Hematopoietic multipotent progenitor cell treated with erythropoietin and hydrocortisone succinate and interleukin-3 and kit ligand, for 15 days (in vitro differentiated cells): ENCODE data around the gene TRIM45.
"Not testable (repeated sequence)": the region's sequence is repeated elsewhere in the genome, so short reads cannot be mapped to it uniquely, and the experiment has no call there.

ENCODE experiments used
- DNase-seq: peaks from one replicate; pipeline ENCODE4 v3.0.0-alpha.2; 2015; ENCODE audit warnings: low spot score

The TRIM45 gene, protein sequence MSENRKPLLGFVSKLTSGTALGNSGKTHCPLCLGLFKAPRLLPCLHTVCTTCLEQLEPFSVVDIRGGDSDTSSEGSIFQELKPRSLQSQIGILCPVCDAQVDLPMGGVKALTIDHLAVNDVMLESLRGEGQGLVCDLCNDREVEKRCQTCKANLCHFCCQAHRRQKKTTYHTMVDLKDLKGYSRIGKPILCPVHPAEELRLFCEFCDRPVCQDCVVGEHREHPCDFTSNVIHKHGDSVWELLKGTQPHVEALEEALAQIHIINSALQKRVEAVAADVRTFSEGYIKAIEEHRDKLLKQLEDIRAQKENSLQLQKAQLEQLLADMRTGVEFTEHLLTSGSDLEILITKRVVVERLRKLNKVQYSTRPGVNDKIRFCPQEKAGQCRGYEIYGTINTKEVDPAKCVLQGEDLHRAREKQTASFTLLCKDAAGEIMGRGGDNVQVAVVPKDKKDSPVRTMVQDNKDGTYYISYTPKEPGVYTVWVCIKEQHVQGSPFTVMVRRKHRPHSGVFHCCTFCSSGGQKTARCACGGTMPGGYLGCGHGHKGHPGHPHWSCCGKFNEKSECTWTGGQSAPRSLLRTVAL

DNA sequence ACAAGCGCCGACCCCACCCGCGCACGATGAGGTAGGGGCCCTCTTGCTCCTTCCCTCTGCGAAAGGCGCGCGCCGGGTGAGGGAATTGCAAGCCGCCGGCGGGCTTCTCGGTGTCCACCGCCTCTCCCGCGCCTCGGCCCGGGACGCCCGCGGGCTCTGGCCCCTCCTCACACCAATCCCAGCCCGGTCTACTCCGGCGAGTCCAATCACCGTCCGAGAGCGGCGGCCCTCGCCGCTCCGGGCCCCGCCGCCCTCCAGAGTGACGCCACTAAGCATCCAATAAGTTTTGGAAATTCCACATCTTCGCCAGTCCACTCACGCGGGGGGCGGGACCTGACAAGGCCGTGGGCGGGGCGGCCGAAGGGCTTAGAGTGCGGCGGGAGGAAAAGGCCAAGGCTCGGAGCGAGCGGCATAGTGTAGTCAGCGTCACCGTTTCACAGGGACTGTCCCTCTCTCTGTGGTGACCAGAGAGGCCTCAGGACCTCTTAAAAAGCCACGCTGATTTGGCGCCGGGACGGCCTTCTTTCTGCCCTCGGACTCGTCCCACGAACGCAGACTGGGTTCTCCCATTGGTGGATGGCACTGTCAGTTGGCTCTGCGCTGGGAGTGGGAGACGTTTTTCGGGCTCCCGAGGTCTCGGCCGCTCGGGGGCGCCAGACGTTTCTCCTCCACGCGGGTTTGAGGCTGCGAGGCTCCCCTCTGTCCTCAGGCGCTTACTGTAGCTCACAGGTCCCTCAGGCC is at the start of gene TRIM45:
TSS of gene TRIM45 (minus strand) at position 161 of the 741 bp plus-strand sequence. CDS start 548 bp downstream, outside the sequence.
- DNase-seq = peak; percentile 88

DNA sequence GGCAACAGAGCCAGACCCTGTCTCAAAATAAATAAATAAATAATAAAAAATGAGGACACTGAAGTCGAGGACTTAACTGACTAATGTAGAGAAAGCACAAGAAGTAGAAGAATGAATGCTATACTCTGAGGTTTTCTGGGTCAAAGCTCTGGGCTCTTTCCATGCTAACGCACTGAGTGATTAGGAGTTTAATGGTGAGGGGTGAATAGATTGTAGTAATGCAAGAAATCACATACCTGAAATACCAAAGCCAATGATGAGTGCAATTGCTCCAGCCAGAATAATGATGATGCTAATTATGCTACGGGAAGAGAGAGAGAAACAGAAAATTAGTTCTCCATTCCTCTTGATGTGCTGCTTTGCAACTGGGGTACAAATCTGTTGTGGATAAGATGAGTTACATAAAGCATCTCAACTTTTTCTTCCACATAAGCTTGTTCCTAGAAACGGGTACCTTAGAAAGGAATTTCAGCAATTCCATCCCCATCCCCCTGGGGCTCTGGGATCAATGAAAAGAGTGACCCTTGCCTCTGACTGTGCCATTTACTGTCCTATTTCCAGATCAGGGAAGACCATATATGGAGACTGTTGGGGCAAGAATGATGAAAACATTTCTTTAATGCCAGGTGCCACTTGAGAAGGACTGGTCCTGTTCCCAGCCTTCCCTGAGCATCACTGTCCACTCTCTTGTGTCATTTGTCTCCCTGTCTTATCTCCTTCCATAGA is 48.5 kb upstream of the TRIM45 start:
- DNase-seq = no peak

DNA sequence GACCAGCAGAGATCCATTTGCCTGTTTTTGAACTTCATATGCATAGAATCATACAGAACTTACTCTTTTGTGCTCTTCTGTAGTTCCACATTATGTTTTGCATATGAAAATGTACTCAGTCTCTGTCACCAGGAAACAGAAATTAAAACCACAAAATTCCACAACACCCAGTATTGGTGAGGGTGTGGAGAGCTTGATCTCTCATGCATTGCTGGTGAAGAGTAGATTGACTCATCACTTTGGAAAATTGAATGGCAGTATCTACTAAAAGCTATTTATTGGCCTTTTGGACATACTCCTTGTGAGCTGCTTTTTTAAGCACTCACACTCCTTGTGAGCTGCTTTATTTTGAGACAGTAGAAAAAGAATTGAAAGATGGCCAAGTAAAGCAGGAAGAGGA is 45.9 kb upstream of the TRIM45 start:
- DNase-seq = no peak

DNA sequence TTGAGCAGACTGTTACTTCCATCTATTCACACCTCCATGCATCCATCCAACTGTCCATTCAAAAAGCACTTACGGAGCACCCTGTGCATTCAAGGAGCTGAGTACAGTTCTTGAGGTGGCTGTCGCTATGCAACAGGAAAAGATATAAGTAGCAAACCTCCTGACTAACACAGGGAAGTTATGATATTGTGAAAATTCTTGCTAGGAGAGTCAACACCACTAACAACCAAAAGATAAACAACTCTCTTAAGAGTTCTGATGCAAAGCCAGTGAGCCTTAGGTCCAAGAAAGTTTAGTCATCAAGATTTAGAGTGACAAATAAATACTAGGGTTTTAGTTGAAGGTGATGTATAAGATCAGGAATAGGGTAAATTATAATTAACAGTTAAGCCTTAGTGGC is 44.5 kb upstream of the TRIM45 start:
- DNase-seq = no peak

DNA sequence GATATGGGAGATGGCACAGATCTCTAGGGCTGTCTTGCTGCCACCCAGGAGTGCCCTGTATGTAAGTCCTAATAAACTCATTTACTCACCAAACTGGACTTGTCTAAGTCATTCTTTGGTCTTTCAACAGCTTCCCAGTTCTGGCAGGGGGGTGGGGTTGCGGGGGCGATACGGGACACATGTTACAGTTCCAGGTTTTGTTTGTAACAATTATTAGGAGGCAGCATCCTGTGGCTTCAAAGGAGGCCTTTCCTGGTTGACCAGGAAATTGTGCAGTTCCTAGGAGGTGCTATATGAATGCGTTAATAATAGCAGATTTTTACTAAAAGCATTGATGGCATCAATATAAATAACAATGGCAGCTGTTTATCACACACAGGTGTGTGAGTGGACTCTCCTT is 42.7 kb upstream of the TRIM45 start:
- DNase-seq = no peak

DNA sequence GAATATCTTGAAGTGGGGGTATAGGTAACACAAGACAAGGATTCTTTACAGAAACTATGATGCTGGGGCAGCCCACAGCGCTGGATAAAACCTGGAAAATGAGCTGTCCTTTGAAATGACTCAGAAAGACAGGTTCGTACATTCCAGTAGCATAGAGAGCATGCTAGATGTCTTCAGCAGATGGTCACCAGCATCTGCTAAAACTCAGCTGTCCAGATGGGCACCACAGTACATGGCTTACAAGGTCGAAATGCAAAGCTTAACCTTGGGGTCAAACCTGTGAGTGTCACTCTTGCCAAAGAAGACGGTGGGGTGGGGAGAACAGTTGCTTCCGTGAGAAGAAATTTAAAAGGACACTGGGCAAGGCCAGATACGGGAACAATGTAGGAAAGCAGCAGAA is 41.3 kb upstream of the TRIM45 start:
- DNase-seq = no peak

DNA sequence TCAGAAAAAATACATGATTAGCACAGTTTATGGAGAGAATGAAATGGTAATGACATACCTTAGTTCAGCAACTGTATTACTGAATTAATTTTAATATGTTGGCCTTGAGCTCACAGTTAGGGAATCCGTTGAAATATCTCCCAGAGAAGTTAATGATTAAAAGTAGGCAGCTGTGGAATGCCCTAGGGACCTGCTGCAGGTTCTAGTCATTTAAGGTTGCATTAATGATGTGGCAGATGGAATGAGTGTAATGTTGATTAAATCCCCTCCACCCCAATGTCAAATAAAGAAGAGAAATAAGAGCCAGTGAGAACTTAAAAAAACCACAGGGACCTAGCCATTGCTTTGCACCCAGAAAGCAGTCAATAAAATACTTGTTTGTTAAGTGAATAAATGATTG is 40.3 kb upstream of the TRIM45 start:
- no peak for DNase-seq

DNA sequence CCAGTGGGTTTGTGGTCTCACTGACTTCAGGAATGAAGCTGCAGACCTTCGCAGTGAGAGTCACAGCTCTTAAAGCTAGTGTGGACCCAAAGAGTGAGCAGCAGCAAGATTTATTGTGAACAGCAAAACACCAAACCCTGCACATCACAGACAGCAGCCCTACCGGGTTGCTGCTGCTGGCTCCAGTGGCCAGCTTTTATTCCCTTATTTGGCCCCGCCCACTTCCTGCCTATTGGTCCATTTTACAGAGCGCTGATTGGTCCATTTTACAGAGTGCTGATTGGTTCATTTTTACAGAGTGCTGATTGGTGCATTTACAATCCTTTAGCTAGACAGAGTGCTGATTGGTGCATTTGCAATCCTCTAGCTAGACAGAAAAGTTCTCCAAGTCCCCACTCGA is 29.8 kb upstream of the TRIM45 start:
- DNase-seq = not testable (repeated sequence)

DNA sequence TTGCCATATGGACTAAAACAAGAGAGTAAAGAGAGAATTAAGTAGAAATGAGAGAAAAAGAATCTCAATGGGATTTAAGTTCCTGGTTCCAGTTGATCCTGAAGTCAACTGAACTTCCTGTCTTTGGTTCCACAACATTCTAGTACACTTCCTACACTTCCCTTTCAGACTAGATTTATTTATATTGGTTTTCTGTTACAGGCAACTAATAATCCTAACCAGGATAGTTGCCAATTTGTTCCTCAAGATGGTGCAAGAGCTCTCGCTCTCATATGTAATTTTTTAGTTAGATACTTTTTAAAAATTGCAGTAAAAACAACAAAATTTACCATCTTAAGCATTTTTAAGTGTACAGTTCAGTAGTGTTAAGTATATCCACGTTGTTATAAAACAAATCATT is 28.8 kb upstream of the TRIM45 start:
- no peak for DNase-seq

DNA sequence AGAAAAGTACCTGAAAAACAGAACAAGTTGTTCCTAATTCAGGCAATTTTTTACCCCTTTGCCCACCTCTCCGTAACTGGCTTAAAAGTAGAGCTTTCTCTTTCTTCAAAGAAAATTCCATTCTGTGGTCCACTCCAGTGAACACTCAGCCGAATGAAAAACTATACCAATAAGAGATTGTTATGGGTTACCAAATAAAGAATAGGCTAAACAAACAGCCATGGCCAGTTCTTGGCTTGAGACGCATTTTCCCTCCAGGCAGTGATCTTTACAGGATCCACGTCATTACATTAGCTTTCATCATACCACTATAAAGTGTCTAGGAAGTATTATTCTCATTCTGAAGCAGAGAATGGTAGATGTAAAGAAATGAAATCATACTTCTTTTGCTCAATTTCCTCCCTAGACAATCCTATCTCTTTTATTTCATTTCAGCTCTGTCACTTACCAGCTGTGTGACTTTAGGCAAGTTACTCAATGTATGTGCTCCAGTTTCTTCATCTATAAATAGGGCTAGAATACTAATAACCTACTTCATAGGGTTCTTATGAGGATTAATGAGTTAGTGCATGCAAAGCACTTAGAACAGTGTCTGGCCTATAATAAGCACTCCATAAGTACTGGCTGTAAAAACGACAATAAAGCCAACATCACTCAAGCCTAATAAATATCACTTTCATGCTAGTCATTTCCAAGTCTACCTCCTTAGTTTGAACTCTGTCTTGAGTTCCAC is 26.5 kb upstream of the TRIM45 start:
- DNase-seq = no peak

DNA sequence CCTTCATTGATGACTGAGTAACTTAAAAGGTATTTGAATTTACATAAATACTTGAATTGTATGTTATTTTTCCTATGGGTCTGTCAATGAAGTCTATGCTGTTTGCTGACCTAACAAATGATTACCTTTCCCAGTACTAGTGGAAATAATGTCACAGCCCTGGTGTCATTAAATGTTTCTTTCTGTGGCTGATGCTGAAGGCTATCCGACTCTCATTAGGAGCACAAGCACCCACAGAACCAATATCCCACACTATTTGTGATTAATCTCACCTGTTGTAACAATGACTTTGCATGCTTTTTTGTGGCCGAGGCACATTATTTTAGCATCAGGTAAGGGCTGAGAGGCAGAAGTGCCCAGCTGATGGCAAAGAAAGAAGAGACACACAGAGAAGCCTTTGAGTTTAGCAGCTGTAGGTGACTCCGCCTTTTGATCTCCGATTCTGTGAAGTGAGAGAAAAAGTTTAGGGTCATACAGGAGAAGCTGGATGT is 25.8 kb upstream of the TRIM45 start:
- DNase-seq = no peak

DNA sequence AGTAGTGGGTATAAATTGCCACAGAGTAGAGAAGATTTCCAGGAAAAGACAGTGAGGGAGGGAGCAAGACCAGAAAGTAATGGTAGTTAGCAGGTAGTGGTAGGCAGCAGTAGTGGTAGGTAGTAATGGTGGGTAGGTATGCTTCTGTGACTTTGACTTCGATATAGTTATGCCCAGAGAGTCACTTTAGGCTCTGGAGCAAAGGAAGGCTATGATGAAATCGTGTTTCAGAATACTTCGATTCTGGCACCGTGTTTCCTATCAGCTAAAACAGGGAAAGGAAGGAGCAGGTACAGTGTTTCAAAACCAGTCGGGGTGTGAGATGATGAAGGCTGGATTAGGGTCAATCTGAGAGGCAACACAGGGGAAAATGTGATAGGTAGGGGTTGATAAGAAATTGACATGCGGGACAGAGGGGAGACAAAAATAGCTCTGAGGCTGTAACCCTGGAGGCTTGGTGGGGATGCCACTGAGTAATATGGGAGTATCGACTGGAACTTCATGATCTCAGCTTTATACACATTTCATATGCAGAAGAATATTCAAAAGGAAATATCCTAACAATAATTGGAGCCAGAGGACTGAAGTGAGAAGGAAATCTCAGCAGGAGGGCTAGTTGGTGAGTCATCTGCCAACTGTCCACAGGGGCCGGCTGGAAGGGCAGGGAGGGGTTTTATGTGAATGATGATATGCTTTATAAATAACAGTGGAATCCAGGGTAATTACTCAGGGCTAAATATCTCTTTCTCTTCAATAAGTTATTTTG is 25.2 kb upstream of the TRIM45 start:
- DNase-seq = no peak

DNA sequence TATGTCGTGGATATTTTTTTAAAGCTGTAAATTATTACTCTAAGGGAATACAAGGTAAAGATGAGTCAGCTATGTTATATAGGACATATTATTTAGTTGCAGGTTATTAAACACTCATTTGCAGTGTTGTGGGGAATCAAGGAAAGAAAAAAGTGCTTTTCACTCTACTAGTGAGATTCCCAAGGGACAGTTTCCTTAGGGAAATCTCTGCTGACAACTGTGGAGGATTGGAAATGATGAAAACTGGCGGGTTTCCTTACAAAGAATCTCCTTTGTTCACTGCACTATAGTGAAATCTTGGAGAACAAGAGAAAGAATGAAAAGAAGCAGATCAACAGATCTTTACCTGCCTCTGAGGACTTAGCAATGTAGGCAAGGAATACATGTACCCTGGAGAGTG is 24.5 kb upstream of the TRIM45 start:
- DNase-seq = no peak

DNA sequence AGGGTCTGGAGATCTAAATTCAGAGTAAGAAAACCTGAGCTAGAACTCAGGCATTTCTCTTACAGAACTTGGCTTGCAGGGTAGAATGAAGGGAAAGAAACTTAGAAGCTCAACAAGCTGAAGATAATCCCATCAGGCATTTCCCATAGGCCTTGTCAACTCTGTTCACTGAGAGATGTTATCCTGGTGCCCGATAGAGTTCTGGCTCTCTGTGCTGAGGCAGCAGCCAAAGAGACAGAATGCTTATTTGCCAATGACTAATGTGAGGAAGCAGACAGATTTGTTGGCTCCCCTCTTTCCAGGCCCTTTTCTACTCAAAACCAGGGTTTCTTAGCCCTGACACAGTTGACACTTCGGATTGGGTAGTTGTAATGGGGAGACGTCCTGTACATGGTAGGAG is 22.3 kb upstream of the TRIM45 start:
- DNase-seq = no peak

DNA sequence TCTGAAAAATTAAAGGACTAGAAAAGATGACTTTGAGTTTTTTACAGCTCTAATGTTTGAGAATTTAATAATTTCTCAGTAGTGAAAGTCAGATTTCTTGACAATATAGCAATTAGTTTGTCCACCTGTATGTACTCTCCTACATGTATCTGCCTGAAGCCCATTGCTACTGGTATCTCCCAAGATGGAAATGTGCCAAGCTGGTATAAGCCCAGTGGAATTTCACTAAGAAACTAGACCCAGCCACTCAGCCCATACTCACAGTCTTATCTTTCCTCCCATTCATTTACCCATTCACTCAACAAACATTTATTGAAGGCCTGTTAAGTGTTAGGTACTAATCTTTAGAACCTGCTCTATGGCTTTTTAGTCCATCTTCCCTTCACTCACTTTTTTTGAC is 21.6 kb upstream of the TRIM45 start:
- no peak for DNase-seq

DNA sequence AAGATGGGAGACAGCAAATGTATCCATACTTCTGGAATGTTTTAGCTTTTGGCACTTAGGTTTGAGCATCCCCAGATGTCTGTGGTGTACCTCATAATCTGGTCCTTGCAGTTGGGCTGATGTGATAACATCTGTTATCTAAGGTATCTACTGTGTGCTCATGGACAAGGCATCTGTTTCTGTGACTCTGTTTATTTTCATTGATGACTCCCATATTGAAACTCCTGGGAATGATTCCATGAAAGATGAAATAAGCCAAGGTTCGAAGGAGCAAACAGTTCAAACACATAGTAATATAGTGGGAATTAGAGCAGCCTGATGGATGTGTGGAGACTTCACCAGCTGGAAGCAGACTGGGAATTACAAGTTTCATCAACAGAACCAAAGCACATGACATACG is 20.7 kb upstream of the TRIM45 start:
- DNase-seq = no peak

DNA sequence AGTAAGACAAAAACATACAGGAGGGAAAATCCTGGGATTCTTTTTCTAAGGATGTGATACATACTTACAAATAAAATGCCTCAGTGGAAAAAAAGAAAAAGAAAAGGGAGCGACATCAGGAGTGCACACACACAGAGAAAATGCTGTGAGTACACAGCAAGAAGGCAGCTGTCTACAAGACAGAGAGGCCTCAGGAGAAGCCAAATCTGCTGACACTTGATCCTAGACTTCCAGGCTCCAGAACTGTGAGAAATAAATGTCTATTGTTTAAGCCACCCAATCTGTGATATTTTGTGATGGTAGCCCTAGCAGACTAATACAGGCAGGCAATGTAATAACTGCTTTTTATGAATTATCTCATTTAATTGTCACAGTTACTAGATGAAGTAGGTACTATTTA is 17.0 kb upstream of the TRIM45 start:
- no peak for DNase-seq

DNA sequence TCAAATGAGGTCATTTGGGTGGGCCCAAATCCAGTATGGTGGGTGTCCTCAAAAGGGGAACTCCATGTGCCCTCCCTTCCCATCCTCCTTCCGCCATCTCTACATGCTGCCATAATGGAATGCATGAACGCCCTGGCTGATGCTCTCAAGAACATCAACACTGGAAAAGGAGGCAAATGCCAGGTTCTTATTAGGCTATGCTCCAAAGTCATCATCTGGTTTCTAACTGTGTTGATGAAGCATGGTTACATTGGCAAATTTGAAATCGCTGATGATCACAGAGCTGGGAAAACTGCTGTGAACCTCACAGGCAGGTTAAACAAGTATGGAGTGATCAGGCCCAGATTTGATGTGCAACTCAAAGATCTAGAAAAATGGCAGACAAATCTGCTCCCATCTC is 16.6 kb upstream of the TRIM45 start:
- DNase-seq = no peak

DNA sequence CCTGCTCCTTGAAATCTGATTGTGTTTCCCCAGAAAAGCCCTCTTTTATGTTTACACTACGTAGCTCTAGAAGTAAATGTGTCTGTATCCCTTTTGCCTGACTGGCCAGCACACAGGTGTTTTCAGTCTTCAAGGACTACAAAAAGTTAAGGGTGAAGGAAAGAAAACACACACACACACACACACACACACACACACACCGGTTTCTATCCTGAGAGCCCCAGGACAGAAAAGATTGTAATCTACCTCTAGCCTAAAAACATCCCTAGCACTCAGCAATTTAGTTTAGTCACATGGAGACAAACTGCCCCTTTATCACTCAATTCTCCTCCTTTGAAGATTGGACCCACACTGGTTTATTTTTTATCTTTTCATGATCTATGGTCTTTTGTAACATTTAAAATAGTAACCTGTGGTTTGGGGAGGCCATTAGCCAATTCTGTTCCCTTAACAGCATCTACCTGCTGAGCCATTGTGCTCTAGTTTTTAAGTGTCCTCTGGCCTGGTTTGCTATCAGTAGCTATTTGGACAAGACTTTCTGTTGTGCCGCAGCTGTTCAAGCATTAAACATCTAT is 15.8 kb upstream of the TRIM45 start:
- no peak for DNase-seq

DNA sequence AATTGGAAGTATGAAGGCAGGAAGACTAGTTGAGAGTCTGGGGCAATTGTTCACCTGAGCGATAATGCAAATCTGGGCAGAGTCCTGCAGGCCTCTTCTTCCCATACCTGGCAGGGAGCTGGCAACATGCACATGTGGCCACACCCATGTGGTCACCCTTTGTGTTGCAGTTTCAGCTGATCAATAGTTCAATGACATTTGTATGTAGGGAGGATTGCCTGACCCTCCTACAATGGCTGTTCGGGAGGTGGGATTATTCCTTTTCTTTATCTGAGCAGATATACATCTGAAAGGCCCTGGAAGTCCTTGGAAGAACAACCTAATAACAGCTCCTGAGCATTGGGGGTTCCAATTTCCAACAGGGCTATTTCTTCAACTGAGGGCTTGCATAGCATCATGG is 15.2 kb upstream of the TRIM45 start:
- DNase-seq = no peak

DNA sequence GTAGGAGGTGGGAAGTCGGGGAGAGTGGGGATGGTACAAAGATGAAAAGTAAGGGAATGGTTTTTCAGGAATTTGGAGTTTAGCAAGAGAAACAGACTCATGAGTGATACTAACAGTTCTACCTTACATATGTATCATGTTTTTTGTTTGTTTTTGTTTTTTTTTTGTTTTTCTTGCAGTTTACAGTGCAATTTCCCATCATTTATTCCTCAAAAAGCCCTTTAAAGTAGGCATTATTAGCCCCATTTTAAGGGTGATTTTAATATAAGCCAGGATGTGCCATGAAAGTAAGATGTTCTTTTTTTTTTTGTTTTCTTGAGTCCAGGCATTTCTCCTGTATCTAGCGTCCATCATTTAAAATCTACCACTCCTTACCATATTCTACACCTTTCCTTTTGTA is 13.8 kb upstream of the TRIM45 start:
- no peak for DNase-seq
